IPS-20b (cell line): Measurements from ENCODE around the gene TFCP2.
A peak's percentile ranks its signal among the peaks of the same experiment; 100 is the strongest.

Experiments used
- H3K27ac ChIP-seq: one replicate; pipeline ENCODE4 v1.5.1; 2013; ENCODE audit warnings: low read length
- H3K27me3 ChIP-seq: 2 replicates; pipeline ENCODE4 v1.6.1; 2013; ENCODE audit warnings: mild to moderate bottlenecking, low read length, inconsistent platforms; ENCODE audit not compliant: insufficient read depth
- H3K36me3 ChIP-seq: 2 replicates; pipeline ENCODE4 v1.6.1; 2013; ENCODE audit warnings: low read depth, mild to moderate bottlenecking, inconsistent platforms, low read length, moderate library complexity; ENCODE audit not compliant: insufficient read depth
- H3K4me1 ChIP-seq: 2 replicates; pipeline ENCODE4 v1.6.1; 2013; ENCODE audit warnings: mild to moderate bottlenecking, control low read depth, inconsistent platforms, low read length, moderate library complexity; ENCODE audit not compliant: insufficient read depth
- H3K4me3 ChIP-seq: 2 replicates; pipeline ENCODE4 v1.5.1; 2013; ENCODE audit warnings: mild to moderate bottlenecking, low read length, inconsistent platforms
- H3K9ac ChIP-seq: 2 replicates; pipeline ENCODE4 v1.6.1; 2013; ENCODE audit warnings: low read depth, mild to moderate bottlenecking, inconsistent platforms, low read length, moderate library complexity
- H3K9me3 ChIP-seq: 2 replicates; pipeline ENCODE4 v1.6.1; 2013; ENCODE audit warnings: mild to moderate bottlenecking, low read depth, low read length, inconsistent platforms; ENCODE audit not compliant: insufficient read depth

TFCP2 gene

DNA sequence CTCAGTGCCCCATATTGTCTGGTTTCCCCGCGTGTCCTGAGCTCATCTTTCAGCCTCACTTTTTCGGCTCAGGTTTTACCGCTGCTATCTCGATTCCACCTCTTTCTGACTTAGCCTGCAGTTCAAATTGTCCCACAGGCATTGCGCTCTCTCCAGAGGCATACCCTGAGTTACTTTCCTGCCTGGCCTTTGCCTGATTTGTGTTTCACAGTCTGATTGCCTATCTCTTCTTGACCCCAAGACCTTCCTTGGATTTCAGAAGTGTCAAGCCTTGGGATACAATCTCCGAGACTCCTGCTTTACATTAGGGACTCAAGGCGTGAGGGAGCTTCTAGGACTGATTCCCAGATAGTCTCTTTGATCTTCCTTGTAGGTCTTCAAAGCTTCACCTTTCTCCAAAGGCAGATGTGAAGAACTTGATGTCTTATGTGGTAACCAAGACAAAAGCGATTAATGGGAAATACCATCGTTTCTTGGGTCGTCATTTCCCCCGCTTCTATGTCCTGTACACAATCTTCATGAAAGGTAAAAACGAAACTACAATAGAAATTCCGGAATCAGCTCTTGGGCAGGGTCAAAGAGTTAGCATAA is 124.2 kb downstream of the TFCP2 start:
- peak overlapping the region; percentile 82 for H3K4me3 ChIP-seq
- peak overlapping the region; percentile 52 for H3K27ac ChIP-seq
- no peaks in the 10 kb centered on the region for H3K27me3 ChIP-seq
- H3K36me3 ChIP-seq, result peaks cover 23% of the 10 kb centered on the region
- peak overlapping the region; percentile 87 for H3K9ac ChIP-seq
- no peaks in the 10 kb centered on the region for H3K9me3 ChIP-seq
- peaks cover 8% of the 10 kb centered on the region; the same call in 1 of the 2 replicates for H3K4me1 ChIP-seq

DNA sequence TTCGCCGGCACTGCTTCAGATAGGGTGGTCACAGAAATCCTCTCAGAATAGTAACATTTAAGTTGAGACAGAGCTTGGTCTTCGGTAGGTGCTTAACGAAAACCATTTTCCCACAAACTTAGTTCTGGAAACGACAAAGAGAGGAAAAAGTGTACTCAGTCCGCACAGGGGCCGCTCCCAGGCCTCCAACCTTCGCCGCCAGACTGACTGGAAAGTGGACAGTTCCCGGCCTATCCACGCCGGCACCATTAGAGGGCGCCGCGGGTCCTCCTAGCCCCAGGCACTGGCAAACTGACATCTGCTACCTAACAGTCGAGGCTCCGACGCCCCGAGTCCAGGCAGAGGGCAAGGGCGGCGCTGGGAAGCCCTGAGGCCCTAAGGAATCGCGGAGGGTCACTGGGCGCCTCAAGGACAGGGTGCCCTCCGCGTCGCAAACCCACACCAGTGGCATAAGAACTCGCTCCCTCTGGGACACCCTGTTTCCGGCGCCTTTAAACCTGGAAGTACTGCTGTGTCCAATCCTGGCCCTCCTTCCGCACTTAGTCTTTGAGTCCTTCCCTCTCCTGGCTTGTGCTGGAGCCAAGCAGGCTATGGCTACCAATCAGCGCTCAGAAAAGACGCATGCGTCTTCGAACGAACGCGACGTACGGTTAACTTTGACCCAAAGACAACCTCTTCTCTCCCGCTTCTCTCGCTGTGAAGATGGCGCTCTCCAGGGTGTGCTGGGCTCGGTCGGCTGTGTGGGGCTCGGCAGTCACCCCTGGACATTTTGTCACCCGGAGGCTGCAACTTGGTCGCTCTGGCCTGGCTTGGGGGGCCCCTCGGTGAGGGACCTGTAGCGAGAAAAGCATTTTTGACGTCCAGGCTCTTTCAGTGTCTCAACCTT is 125.0 kb downstream of the TFCP2 start, which contains the start of gene LETMD1:
Gene LETMD1 (plus strand): TSS at position 673 of the 886 bp plus-strand sequence. CDS start 30 bp downstream, at position 703.
- H3K27me3 ChIP-seq, result no peaks in the 10 kb centered on the region
- H3K9me3 ChIP-seq, result no peaks in the 10 kb centered on the region
- H3K4me3 ChIP-seq, result peak within 1 kb of the TSS; percentile 82
- peak within 1 kb of the TSS; percentile 87 for H3K9ac ChIP-seq
- H3K36me3 ChIP-seq, result peaks cover 15% of the 10 kb centered on the region
- H3K27ac ChIP-seq, result peak within 1 kb of the TSS; percentile 52
- H3K4me1 ChIP-seq, result peaks cover 8% of the 10 kb centered on the region; the same call in 1 of the 2 replicates
